ENCODE results near the gene RGPD3. TPM values are rescaled to one million over a fixed set of nuclear protein-coding genes. Genes with fewer than 3 reads are reported as not detected.
"Not testable (repeated sequence)": the region's sequence is repeated elsewhere in the genome, so short reads cannot be mapped to it uniquely, and the experiment has no call there.

Gene RGPD3
- polyA plus RNA-seq, 1 donor, result 0.08 TPM

GRCh38 chr2:106486551-106487385, 18.6 kb upstream of the RGPD3 start, which contains the start of gene CD8B2:
CD8B2 (plus strand) TSS chr2:106487364; CDS start chr2:106487427, 63 bp downstream.
- DNase-seq (ENCODE audit: low read depth), result not testable (repeated sequence)

- DNase-seq (ENCODE audit: low read depth), result not testable (repeated sequence)
Observed at GRCh38 chr2:106479563-106479962, 11.3 kb upstream of the RGPD3 start.

- DNase-seq (ENCODE audit: low read depth), result not testable (repeated sequence)
Observed at GRCh38 chr2:106477647-106478046, 9.4 kb upstream of the RGPD3 start.

- not testable (repeated sequence) for DNase-seq (ENCODE audit: low read depth)
Observed at GRCh38 chr2:106470658-106471057, 2.4 kb upstream of the RGPD3 start.

GRCh38 chr2:106467516-106467915, 697 bp downstream of the RGPD3 start:
- not testable (repeated sequence) for DNase-seq (ENCODE audit: low read depth)

- not testable (repeated sequence) for DNase-seq (ENCODE audit: low read depth)
Observed at GRCh38 chr2:106461882-106462281, 6.3 kb downstream of the RGPD3 start.

- not testable (repeated sequence) for DNase-seq (ENCODE audit: low read depth)
Observed at GRCh38 chr2:106390680-106391079, 77.5 kb downstream of the RGPD3 start.

GRCh38 chr2:106388814-106389410, 79.3 kb downstream of the RGPD3 start:
- DNase-seq (ENCODE audit: low read depth), result not testable (repeated sequence)

- not testable (repeated sequence) for DNase-seq (ENCODE audit: low read depth)
Observed at GRCh38 chr2:106384548-106384947, 83.7 kb downstream of the RGPD3 start.

- DNase-seq (ENCODE audit: low read depth), result not testable (repeated sequence)
Observed at GRCh38 chr2:106381867-106382266, 86.3 kb downstream of the RGPD3 start.

GRCh38 chr2:106379567-106379966, 88.6 kb downstream of the RGPD3 start:
- not testable (repeated sequence) for DNase-seq (ENCODE audit: low read depth)

GRCh38 chr2:106369182-106369581, 99.0 kb downstream of the RGPD3 start:
- DNase-seq (ENCODE audit: low read depth), result not testable (repeated sequence)

- DNase-seq (ENCODE audit: low read depth), result no peak
Observed at GRCh38 chr2:106366204-106366885, 101.9 kb downstream of the RGPD3 start.

- DNase-seq (ENCODE audit: low read depth), result no peak
Observed at GRCh38 chr2:106363791-106364190, 104.4 kb downstream of the RGPD3 start.

GRCh38 chr2:106362789-106363188, 105.4 kb downstream of the RGPD3 start:
- DNase-seq (ENCODE audit: low read depth), result no peak

GRCh38 chr2:106359512-106359911, 108.7 kb downstream of the RGPD3 start:
- DNase-seq (ENCODE audit: low read depth), result no peak

GRCh38 chr2:106358521-106358920, 109.7 kb downstream of the RGPD3 start:
- DNase-seq (ENCODE audit: low read depth), result no peak

GRCh38 chr2:106358081-106358480, 110.1 kb downstream of the RGPD3 start:
- no peak for DNase-seq (ENCODE audit: low read depth)

GRCh38 chr2:106356291-106356690, 111.9 kb downstream of the RGPD3 start:
- DNase-seq (ENCODE audit: low read depth), result no peak

- DNase-seq (ENCODE audit: low read depth), result no peak
Observed at GRCh38 chr2:106353676-106354075, 114.5 kb downstream of the RGPD3 start.

GRCh38 chr2:106350980-106351379, 117.2 kb downstream of the RGPD3 start:
- DNase-seq (ENCODE audit: low read depth), result no peak

GRCh38 chr2:106344302-106344701, 123.9 kb downstream of the RGPD3 start:
- no peak for DNase-seq (ENCODE audit: low read depth)
